Fibroblast of upper back skin (primary cell): ENCODE results near the gene CADM3.
A peak's percentile ranks its signal among the peaks of the same experiment; 100 is the strongest.

Experiments
- DNase-seq: peaks from one replicate; pipeline ENCODE4 v3.0.0-alpha.2; 2013

The CADM3 gene

DNA sequence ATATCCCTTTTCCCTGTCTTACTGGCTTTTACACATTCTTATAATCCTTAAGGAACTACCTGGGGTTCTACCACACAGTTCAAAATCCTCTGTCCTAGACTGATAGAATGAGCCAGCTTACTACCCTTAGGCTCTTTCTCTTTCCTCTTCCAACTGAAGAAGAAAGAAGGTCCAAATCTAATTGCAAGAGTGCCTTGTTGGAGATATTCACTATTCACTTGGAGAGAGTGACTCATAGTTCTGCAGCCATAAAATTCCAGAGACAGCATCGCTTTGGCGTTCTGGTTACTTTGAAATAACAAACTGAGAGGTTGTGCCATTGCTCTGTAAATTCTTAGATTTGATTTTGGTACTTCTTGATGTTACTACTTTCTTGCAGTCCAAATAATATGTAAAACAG, 4.2 kb downstream of the CADM3 start:
- DNase-seq = no peak

- DNase-seq = peak; percentile 74
Measured at GRCh38 chr1:159177272-159177907, 6.0 kb downstream of the CADM3 start.

GRCh38 chr1:159179906-159180305, 8.5 kb downstream of the CADM3 start:
- no peak for DNase-seq

- DNase-seq = no peak
Measured at GRCh38 chr1:159180516-159180915, 9.1 kb downstream of the CADM3 start.

- DNase-seq = no peak
Measured at GRCh38 chr1:159181328-159182024, 10.1 kb downstream of the CADM3 start.

- DNase-seq = no peak
Measured at GRCh38 chr1:159184201-159184600, 12.8 kb downstream of the CADM3 start.

DNA sequence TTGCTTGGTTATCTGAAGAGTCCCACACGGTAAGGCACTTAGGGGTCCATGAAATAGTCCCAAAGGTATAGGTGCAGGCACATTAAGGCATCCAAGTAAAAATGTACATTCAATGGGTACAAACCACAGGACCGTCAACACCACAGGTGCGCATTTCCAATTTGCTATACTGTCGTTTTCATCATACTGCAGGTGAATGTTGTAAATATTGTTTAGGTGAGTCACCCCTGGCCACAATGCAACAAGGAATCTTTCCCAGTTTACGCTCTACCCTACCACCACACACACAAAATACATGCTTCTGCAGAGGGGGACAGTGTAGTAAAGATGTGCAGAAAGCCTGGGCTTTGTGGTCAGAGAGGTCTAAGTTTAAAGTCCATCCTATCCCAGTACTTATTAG, 13.7 kb downstream of the CADM3 start:
- no peak for DNase-seq

DNA sequence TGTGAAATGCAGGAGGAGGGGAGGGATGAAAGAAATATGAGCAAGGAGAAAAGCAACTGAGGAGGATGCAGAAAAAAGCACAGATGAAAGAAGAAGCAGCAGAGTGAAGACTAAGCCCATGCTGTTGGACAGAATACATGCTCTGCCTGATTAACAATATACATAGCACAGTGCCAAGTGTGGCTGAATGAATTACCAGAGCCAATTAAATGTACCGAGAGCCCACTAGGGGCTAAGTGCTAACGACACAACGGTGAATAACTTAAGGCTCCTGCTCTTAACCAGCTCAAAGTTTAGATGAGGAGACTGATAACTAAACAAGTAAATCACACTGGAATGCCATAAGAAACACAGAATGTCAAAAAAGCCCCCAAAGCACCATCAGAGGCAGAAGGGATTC, 15.6 kb downstream of the CADM3 start:
- no peak for DNase-seq

GRCh38 chr1:159187647-159188374, 16.4 kb downstream of the CADM3 start:
- DNase-seq = no peak

- DNase-seq = peak; percentile 22
Measured at GRCh38 chr1:159188375-159188788, 17.0 kb downstream of the CADM3 start.

DNA sequence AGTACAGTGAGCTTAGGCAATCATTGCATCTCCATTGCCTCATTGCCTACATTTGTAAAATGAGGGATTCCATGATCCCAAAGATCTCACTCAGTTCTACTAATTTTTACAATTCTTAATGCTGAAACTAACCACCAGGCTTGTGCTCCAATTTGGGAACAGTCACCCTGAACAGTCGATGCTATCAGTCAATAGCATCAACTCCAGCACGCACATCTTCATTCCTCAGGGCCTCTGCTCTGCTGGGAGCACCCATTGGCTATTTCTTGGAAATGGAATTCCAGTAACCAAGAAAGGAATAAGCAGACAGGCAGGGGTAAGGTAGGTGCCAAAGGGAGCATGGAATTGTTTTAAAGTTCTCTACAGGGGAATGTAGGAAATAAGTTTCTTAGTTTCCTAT, 19.0 kb downstream of the CADM3 start:
- no peak for DNase-seq

DNA sequence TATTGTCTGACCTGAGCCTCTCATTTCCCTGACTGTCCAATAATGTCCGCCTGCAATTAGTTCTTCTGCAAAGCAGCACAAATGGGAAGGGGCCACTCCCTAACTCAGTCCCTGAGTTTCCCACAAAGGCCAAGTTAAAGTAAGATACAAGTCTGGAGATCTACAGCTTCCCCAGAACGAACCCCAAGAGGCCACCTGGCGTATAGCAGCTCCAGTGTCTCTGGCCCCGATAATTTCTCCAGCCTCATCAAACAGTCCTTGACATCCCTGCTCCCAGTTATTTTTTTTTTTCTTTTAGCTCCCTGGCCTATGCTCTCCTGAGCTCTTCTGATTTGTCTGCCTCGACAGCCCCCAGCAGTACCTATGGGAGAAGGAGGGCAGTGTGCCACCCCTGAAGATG, 25.1 kb downstream of the CADM3 start:
- no peak for DNase-seq

DNA sequence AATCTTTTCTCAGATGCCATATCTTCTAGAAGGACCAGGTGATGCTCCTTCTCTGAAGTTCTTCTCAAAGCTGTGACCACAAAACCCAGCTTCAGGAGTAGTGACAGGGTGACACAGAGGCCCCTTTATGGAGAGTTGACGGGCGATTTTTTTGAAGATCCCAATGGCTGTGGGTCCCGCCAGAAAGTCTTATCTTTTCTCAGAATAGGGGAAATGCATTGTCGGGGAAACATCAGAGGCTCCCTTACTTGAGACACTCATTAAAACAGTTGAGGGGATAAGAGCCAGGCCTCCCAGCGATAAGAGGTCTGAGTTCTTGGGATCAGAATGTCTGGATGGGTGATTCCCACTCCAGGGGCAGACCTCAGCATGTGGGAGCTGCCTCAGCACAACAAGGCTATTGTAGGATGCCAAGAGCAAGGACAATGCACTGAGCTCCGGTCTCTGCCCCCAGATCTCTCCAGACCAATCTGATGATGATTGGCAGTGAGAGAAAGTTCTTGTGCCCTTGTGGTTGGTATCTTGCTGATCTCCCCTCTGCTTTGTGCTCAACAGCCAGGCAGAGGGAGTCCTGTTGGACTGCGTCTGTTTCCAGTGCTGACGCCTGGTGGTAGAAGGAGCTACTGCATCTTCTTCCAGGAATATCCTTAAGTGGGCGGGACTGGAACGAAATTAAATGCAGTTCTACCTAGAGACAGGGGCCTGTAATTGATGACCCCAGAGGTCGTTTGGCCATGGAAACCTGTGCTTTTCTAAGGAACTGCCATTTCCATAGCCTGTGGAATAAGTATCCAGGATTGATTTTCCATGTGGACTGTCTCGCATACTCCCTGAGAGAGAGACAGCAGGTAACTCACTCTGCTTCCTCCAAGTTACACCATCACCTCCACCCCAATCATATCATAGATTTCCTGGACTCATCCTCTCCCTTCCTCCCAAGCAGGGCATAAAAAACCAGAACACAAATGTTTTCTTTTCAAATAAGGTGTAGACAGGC, 26.4 kb downstream of the CADM3 start:
- DNase-seq = peak; percentile 70

- no peak for DNase-seq
Measured at GRCh38 chr1:159199901-159200300, 28.5 kb downstream of the CADM3 start.

- DNase-seq = no peak
Measured at GRCh38 chr1:159200769-159201168, 29.4 kb downstream of the CADM3 start.

- no peak for DNase-seq
Measured at GRCh38 chr1:159201642-159202041, 30.2 kb downstream of the CADM3 start.

DNA sequence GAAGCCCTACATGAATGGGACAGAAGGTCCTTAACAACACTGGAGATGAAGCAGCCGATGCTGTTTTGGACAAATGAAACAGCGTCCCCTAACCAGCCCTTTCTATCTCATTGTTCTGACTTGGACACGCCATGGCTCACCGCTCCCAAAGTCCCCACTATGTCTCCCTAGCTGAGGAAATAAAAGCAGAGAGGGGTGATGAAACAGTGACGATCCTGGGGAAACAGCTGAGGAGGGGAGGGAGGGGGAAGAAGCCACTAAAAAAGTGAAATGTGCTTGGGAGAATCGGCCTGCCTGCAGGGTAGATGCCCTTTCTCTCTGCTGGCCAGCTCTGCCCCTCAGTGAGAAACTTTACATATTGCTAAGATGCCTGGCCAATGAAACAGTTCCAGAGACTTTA, 32.2 kb downstream of the CADM3 start:
- no peak for DNase-seq

GRCh38 chr1:159204161-159205141, 33.0 kb downstream of the CADM3 start, which contains the start of gene ACKR1:
Gene ACKR1, plus strand, starts transcription at chr1:159204875. Its CDS starts 85 bp downstream, at chr1:159204960.
- no peak for DNase-seq

DNA sequence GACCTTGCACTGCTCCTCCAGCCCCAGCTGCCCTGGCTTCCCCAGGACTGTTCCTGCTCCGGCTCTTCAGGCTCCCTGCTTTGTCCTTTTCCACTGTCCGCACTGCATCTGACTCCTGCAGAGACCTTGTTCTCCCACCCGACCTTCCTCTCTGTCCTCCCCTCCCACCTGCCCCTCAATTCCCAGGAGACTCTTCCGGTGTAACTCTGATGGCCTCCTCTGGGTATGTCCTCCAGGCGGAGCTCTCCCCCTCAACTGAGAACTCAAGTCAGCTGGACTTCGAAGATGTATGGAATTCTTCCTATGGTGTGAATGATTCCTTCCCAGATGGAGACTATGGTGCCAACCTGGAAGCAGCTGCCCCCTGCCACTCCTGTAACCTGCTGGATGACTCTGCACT, 33.8 kb downstream of the CADM3 start:
- DNase-seq = no peak

- no peak for DNase-seq
Measured at GRCh38 chr1:159206110-159206509, 34.7 kb downstream of the CADM3 start.

GRCh38 chr1:159207080-159207479, 35.7 kb downstream of the CADM3 start:
- DNase-seq = no peak
